Measurements from ENCODE around the gene TTC31. TPM values are rescaled to one million over a fixed set of nuclear protein-coding genes. Genes with fewer than 3 reads are reported as not detected.

TTC31 gene
- total RNA-seq: 24.4 and 26.9 TPM in 2 replicates

DNA sequence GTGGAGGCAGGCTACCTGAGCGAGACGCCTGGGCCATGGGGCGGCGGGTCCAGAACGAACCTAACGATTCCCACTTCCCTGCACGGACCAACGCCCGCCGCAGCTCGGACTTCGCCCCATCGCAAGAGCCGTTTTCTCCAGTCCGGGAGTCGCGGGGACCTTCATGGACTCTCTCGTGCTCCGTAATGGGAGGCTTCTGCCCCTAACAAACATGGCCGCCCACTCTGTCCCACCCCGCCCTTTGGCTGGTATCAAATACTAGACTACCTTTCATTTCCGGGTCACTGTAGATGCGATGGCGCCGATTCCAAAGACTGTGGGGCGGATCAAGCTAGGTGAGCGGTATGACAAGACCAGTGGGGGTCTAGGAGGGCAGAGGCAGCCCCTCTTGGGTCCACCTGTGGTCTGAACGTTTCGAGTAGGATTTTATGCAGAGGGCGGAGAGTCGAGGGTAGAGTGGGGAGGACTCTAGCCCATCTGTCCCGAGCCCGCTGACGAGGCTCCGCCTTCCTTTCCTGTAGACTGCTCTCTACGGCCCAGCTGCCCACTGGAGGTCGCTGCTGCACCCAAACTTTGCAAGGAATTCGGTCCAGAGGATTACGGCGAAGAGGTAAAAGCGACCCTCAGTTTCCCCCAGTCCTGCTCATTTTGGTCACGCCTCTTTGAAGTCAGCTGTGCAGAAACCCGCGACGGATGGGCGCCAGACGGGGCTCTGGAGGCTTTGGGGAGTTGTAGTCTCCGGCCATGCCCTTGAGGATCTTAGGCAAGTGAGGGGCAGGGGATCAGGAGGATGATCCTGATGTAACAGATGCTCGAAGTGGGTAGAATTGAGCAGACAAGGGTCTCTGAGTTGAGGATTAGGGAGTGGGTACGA, at the start of gene TTC31, which contains the start of gene CCDC142:
Gene TTC31, plus strand, starts transcription at position 281 of the 874 bp plus-strand sequence. Its CDS starts 15 bp downstream, at position 296.
Gene CCDC142, minus strand, starts transcription at position 198 of the 874 bp plus-strand sequence. Its CDS starts 161 bp downstream, at position 37.

DNA sequence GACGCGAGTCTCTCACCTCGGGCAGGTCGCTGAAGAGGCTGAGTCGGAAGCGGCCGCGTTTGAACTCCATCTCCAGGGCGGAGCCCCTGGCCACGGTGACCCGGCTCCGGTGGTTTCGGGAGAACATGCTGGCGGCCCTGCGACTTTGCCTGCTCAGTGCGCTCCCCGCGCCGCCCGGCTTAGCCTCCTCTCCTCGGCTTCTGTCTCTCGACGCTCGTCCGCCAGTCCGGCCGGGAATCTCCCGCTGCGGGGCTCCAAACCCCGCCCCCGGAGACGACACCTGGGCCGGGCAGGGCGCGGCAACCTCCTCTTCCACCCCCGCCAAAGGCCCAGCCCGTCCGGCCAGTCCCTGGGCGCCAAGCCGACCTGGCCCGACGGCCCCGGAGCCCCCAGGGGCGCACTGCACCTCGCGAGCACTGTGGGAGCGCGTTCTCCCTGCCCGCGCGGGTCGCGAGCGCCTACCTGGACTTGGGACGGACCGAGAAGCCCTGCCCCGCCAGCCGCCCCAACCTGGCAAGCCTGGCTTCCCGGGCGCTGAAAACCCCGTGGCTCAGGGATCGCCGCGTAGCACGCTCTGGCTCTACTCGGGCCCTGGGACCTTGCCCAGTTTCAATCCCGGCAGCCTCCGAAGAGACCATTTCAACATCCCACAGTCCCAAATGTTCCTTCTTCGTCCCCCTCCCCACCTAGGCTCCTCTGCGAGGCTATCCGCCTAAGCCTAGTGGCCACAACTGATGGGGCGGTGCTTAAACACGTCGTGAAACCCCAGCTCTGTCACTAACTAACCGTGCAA, 41.0 kb upstream of the TTC31 start, which contains the start of gene RTKN:
Gene RTKN, minus strand, starts transcription at position 248 of the 793 bp plus-strand sequence. Its CDS starts 121 bp downstream, at position 127.

DNA sequence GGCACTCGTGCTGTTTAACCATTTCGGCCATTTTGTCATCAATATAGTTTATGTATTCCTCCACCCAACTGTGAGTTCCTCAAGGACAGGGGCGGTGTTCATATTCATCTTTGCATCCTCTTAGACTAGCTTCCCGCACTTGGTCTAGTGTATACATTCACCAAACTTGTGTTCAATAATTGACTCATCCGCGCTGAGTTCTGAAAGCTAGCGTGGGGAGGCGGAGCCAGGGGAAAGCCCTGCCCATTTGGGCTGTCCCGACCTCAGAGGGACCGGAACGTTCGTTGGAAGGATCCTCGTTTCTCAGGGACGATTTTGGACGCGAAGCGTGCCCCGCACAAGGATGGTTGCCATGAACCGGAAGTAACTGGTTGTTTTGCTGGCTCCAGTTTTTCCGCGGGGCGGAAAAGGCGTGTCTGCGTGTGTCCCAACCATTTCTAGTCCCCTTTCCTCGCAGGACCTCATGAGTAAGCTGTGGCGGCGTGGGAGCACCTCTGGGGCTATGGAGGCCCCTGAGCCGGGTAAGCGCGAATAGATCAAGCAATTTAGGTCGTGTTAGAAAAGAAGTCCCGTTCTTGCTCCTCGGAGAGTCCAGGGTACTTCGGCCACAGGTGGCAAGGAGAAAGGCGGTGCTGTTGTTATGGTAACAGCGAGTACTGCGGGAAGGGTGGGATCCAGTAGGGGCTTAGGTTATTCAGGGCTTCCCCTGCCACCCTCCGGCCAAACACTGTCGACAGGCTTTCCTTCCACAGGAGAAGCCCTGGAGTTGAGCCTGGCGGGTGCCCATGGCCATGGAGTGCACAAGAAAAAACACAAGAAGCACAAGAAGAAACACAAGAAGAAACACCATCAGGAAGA, 28.0 kb upstream of the TTC31 start, which contains the start of gene INO80B:
Gene INO80B, plus strand, starts transcription at position 434 of the 858 bp plus-strand sequence. Its CDS starts 30 bp downstream, at position 464.

DNA sequence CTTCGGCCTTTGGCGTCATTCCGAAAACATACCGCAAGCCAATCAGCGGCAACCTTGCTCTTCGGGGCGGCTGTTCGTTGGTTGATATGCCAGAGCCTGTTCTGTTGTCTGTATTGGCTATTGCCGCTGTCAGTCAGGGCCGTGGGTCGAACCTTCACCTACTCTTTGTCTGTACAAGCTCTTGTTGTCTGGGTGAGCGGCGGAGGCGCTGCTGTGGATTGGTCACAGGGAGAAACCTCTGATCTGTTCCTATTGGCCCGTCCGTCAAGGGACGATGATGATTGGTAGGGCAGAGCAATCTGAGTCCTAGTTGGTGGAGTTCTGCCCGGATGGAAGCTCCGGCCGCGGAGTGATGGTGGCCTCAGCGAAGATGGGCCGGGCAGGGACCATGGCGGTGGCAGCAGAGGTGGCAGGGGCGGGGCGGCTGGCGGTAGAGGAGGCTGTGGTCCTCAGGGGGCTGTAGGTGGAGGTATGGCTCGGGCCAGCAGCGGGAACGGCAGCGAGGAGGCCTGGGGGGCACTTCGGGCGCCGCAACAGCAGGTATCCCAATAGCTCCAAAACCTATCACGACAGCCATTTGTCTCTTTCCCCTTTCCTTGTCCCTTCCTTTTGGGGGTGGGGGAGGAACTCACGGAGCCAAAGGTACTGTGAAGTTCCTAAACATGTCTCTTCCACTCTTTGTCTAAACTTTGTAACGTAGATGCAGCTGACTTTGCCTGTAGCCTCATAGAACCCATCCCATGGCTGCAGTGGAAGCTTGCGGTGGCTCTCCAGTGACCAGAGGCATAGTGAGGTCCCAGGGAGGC, 24.5 kb upstream of the TTC31 start, which contains the start of gene WBP1:
Gene WBP1, plus strand, starts transcription at position 307 of the 806 bp plus-strand sequence. Its CDS starts 165 bp downstream, at position 472.

DNA sequence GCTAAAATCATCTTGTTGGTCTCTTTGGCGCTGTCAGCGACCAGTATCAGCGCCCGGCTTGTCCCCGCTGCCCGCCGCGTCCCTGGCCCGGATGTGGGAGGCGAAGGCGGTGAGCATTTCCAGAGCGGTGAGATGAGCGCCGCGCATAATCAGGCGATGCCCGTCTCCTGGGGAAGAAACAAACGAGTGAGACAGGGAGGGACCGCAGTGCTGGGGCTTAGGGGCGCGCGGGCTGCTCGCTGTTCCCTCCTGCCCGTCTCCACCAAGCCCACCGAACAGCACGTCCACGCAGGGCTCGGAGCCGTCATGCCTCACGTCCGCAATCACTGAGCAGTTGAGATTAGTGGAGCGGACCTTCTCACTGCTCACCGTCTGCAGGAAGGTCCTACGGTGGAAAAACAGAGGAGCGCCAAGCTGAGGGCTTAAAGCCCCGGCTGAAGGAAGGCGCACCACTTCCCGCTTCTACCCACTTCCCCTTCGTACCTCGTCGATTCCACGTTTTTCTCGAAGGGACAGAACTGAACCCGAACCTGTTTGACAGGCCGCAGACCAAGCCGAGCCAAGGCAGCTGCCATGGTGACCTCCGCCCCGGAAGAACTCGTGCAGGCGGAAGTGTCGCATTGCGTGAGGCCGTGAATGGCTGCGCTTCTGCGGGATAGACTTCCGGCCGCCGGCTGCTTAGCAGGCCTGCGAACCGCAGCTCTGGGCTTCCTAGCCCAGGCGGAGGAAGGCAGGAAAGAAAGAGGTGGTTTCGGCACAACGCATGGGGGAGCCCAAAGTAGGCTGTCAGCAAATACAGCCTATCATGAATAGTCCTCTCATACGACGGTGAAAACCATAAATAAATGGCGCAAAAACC, 10.6 kb upstream of the TTC31 start, which contains the start of gene MRPL53:
Gene MRPL53, minus strand, starts transcription at position 595 of the 859 bp plus-strand sequence. Its CDS starts 20 bp downstream, at position 575.

DNA sequence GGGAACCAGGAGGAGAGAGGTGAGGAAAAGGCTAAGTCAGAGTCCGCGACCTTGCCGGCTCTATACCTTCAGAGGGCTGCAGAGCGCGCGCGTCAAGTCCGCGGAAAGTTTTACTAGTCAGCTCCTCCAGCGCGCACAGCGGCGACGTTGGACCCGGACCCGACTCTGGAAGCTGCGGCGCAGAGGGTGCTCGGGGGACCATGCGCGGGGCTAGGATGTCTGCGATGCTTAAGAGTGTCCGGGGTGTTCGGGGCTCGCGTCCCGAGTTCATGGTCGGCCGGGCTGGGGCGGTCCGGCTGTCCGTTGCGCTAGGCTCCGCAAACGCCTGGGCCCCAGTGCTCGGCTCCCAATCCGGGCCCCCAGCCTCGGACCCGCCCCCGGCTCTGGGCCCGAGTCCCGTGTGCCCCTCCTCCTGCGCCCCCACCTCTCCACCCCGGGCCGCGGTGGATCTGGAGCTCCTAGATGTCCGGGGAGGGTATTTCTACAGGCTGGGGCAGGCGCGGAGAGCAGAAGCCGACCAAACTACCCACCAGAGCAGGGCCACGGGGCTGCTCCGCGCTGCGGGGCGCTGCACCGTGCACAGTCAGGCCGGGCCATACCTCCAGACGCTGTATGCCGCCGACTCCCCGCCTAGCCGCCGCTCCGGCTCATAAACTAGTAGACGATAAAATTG, 16.5 kb downstream of the TTC31 start, which contains the start of gene LBX2:
Gene LBX2, minus strand, starts transcription at position 337 of the 673 bp plus-strand sequence. Its CDS starts 66 bp downstream, at position 271.

DNA sequence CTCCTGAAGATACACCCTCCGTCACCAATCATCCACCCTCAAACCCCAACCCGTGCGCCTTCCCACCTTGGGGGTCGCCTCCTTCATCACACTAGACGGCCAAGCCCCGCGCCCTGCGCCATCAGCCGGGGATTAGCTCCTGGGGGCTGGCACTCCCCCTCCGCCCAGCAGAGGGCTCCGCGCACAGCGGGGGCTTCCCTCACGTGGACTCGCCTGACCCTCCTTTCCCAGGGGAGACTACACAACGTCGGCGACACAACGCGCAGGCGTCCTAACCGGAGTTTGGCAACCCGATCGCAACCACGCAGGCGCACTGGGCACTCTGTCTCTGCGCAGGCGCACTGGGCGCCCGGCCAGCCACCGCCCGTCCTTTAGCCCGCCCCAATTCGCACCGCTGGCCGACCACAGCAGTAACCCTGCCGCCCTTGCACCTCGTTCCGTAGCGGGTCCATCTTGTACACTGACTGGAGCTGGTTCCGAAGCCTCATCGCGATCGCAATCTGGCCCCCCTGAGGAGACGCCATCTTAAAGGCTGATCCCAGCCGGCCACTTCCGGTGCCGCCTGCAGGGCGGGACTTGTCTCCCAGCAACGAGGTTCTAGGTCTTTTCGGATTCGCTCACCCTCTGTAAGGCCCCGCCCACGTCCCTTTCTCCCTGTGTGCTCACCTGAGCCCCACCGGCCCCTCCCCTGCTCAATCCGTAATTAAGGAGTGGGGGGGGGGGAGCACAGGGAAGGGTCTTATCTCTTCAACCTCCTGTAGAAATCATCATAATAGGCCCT, 24.5 kb downstream of the TTC31 start, which contains the start of gene PCGF1:
Gene PCGF1, minus strand, starts transcription at position 551 of the 781 bp plus-strand sequence. Its CDS starts 27 bp downstream, at position 524.

GRCh38 chr2:74514368-74515270, 31.7 kb downstream of the TTC31 start, which contains the start of gene TLX2:
TSS of gene TLX2 (plus strand) at chr2:74514450. CDS start at chr2:74514807, 357 bp downstream.

DNA sequence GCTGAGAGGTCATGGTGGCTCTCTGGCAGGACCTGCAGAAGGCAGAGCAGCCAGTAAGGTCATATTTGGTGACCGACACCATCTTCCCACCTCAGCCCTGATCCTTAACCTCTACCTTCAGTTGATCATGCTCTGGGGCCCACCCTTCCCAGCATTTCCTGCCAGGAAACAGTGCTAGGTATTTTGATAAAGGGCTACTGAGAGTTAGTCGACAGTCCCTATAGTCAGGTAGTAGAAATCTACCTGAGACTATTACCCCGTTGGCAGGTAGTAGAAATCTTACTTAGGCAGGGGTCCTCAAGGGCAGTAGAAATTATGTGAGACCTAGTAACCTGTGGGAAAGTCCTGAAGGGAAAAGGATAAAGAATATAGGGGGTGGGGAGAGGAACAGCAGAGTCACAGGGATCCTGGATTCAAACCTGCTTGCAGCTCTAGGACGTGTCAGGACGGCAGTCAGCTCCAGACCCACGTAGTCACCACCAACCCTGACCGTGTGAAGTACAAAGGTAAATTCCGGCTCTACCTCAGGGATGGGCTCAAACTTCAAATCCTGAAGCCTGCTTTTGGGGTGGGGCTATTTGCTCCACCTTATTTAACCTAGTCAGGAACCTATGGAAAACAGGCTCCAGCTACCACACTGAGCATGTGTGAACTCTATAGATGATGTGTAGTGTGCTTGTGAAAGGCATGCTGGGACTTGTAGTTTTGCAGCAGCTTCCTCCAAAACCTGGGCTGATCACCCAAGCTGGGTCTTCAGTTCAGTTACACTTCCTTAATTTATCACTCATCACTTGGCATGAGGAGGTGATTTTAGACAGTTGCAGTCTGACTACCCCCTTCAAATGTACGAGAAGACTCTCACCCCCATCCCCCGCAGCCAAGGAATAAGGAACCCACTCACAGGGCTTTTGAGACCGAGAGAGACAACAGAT, 43.1 kb downstream of the TTC31 start, which contains the start of gene DQX1:
Gene DQX1, minus strand, starts transcription at position 515 of the 932 bp plus-strand sequence. Its CDS starts 502 bp downstream, at position 13.

GRCh38 chr2:74529357-74530238, 46.7 kb downstream of the TTC31 start, which contains the start of the genes AUP1 and HTRA2:
TSS of gene AUP1 (minus strand) at chr2:74529706. CDS start at chr2:74529629, 77 bp downstream.
TSS of gene HTRA2 (plus strand) at chr2:74529933. CDS start at chr2:74530007, 74 bp downstream.

